ENCODE results near the gene SNRPD1.

Gene SNRPD1

GRCh38 chr18:21598726-21599584 lies 13.2 kb upstream of the SNRPD1 start:
- DNase-seq (ENCODE audit: low spot score), result no peak
- in situ Hi-C loops (cut with MboI; ENCODE audit: low sequenced_read_pairs, unreplicated experiment), result no loop called here
- no peak for TF ChIP-seq CTCF (IDR thresholded peaks at IDR 0.05; ENCODE audit: borderline replicate concordance, control extremely low read depth, extremely low read depth, insufficient read depth, missing control alignments)

- no peak for TF ChIP-seq CTCF (IDR thresholded peaks at IDR 0.05; ENCODE audit: borderline replicate concordance, control extremely low read depth, extremely low read depth, insufficient read depth, missing control alignments)
- in situ Hi-C loops (cut with MboI; ENCODE audit: low sequenced_read_pairs, unreplicated experiment), result no loop called here
- peak; percentile 77 for DNase-seq (ENCODE audit: low spot score)
Measured at GRCh38 chr18:21599585-21600525, 12.3 kb upstream of the SNRPD1 start.

- peak; percentile 94 for TF ChIP-seq CTCF (IDR thresholded peaks at IDR 0.05; ENCODE audit: borderline replicate concordance, control extremely low read depth, extremely low read depth, insufficient read depth, missing control alignments)
- in situ Hi-C loops (cut with MboI; ENCODE audit: low sequenced_read_pairs, unreplicated experiment), result no loop called here
- DNase-seq (ENCODE audit: low spot score), result peak; percentile 95
Measured at GRCh38 chr18:21600526-21601410, 11.3 kb upstream of the SNRPD1 start, which contains the start of gene ESCO1. TSS of gene ESCO1 (minus strand) at chr18:21600704. CDS start at chr18:21574843, 25,861 bp downstream.

DNA sequence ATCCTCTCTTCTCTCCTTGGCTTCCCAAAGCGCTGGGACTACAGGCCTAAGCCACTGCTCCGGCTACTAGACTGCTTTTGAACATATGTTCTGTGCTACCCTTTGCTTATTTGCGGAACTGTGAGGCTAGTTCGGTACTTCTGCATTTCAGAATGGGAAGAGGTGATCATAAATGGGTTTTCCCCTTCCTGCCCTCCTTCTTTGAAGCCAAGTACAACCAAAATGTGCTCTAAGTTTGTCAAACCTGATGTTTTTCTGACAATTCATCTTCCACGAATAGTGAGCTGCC lies 9.9 kb upstream of the SNRPD1 start:
- DNase-seq (ENCODE audit: low spot score), result peak; percentile 45
- TF ChIP-seq CTCF (IDR thresholded peaks at IDR 0.05; ENCODE audit: borderline replicate concordance, control extremely low read depth, extremely low read depth, insufficient read depth, missing control alignments), result no peak
- in situ Hi-C loops (cut with MboI; ENCODE audit: low sequenced_read_pairs, unreplicated experiment), result no loop called here

DNA sequence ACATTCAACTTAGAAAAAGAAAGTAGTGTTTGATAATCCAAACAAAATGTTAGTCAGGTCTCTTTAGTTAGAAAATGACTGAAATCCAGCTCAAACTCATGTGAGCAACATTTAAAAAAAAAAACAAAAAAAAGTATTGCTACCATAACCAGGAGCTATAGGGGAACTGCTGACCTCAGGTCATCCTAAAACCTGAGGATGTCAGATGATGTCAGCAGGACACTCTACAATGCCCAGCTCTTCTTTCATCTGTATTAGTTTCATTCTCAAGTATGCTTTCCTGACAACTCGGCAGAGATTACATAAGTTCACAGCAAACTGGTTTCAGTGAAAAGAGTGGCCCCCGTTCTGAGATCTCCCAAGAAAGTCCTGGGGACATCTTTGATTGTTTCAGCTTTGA lies 7.4 kb upstream of the SNRPD1 start:
- in situ Hi-C loops (cut with MboI; ENCODE audit: low sequenced_read_pairs, unreplicated experiment), result no loop called here
- peak; percentile 38 for DNase-seq (ENCODE audit: low spot score)

More for the DNA sequence above, 7.4 kb upstream of the SNRPD1 start:
- TF ChIP-seq CTCF (IDR thresholded peaks at IDR 0.05; ENCODE audit: borderline replicate concordance, control extremely low read depth, extremely low read depth, insufficient read depth, missing control alignments), result no peak
